HFFc6 (cell line): ENCODE data around the gene APBB2. TPM values are rescaled to one million over a fixed set of nuclear protein-coding genes. Genes with fewer than 3 reads are reported as not detected.

ENCODE experiments used
- DNase-seq: peaks from one replicate; pipeline ENCODE4 v3.0.0-alpha.2; 2018
- H3K27ac Mint-ChIP-seq: 2 replicates; pipeline ENCODE4 v1.8.0; 2020; ENCODE audit warnings: mild to moderate bottlenecking, mixed read lengths
- H3K27me3 Mint-ChIP-seq: 2 replicates; pipeline ENCODE4 v1.8.0; 2021; ENCODE audit warnings: mild to moderate bottlenecking, moderate library complexity, mixed read lengths; ENCODE audit not compliant: insufficient read depth
- H3K36me3 Mint-ChIP-seq: 2 replicates; pipeline ENCODE4 v1.8.0; 2021; ENCODE audit warnings: low read depth, mixed read lengths
- H3K4me1 Mint-ChIP-seq: 2 replicates; pipeline ENCODE4 v1.8.0; 2020; ENCODE audit warnings: low read depth, mixed read lengths
- H3K4me3 Mint-ChIP-seq: 2 replicates; pipeline ENCODE4 v1.8.0; 2020; ENCODE audit warnings: mild to moderate bottlenecking, moderate library complexity, mixed read lengths
- H3K9me3 Mint-ChIP-seq: 2 replicates; pipeline ENCODE4 v1.8.0; 2020; ENCODE audit warnings: mild to moderate bottlenecking, mixed read lengths
- total RNA-seq, 6 experiments: library from RNA; stranded (reverse); fragmentation: NEBNext Ultra II Directional; extraction: Animal tissue kit (Norgen Biotek cat#: 25700); gene quantifications; 2 replicates in 1 of 6; 3 replicates in 5 of 6; pipeline ENCODE4 v1.2.3, GENCODE V29; 2021
- TF ChIP-seq, protein P1 (sequence below): fragments of 200-600 bp; sonication (generic); IDR thresholded peaks from 2 replicates; pipeline ENCODE4 v1.5.0; 2021; ENCODE audit warnings: antibody characterized with exemption, mild to moderate bottlenecking

The APBB2 gene
- total RNA-seq, 6 experiments from 2014 or later, result 32.4 to 45.5 (median 35.8) TPM

GRCh38 chr4:41111791-41112190 lies 102.6 kb downstream of the APBB2 start:
- no peak overlapping the region for H3K27ac Mint-ChIP-seq
- TF ChIP-seq, protein P1, sequence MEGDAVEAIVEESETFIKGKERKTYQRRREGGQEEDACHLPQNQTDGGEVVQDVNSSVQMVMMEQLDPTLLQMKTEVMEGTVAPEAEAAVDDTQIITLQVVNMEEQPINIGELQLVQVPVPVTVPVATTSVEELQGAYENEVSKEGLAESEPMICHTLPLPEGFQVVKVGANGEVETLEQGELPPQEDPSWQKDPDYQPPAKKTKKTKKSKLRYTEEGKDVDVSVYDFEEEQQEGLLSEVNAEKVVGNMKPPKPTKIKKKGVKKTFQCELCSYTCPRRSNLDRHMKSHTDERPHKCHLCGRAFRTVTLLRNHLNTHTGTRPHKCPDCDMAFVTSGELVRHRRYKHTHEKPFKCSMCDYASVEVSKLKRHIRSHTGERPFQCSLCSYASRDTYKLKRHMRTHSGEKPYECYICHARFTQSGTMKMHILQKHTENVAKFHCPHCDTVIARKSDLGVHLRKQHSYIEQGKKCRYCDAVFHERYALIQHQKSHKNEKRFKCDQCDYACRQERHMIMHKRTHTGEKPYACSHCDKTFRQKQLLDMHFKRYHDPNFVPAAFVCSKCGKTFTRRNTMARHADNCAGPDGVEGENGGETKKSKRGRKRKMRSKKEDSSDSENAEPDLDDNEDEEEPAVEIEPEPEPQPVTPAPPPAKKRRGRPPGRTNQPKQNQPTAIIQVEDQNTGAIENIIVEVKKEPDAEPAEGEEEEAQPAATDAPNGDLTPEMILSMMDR, result no peak
- H3K36me3 Mint-ChIP-seq, result peaks cover 26% of the 10 kb centered on the region
- H3K4me1 Mint-ChIP-seq, result peaks cover 13% of the 10 kb centered on the region
- no peaks in the 10 kb centered on the region for H3K27me3 Mint-ChIP-seq
- H3K4me3 Mint-ChIP-seq, result no peak overlapping the region
- peaks cover 17% of the 10 kb centered on the region for H3K9me3 Mint-ChIP-seq
- DNase-seq, result no peak

DNA sequence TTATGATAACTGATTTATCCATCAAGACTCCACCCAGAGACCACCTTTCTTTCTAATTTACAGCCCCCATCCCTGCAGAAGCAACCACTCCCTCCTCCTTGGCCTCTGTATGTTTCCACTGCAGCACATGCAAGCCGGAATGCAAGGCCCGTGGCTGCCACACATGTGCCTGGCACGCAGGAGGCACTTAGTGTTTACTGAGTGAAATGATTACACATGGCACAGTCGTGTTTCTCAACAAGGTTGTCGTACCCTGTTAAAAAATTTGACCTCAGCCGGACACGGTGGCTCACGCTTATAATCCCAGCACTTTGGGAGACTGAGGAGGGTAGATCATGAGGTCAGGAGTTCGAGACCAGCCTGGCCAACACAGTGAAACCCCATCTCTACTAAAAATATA lies 104.3 kb downstream of the APBB2 start:
- Mint-ChIP-seq H3K27me3 (no peaks in the 10 kb centered on the region), H3K4me1 (peaks cover 21% of the 10 kb centered on the region), H3K27ac (no peak overlapping the region), H3K4me3 (no peak overlapping the region), H3K36me3 (peaks cover 12% of the 10 kb centered on the region; the same call in 1 of the 2 replicates), H3K9me3 (peaks cover 10% of the 10 kb centered on the region)
- TF ChIP-seq, protein P1, result no peak
- DNase-seq, result no peak

DNA sequence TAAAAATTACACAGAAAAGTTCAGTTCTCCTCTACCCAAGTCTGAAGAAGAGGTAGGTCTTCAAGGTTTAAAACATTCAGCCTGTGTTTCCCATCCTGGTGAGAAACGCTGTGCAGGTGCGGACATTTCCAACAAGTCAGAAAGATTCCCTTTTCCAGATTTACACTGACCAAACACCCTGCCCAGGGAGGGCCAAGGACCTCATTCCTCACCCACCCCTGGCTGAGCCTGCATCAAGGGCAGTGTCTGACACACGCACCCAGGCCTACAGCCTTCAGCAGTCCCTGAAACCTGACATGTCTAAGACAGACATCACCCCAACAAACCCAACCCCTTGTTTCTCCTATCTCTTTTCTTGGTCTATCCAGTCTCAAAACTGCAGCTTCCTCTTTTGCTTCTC lies 105.9 kb downstream of the APBB2 start:
- TF ChIP-seq, protein P1, result no peak
- no peak for DNase-seq
- no peak overlapping the region for H3K27ac Mint-ChIP-seq
- H3K36me3 Mint-ChIP-seq, result no peaks in the 10 kb centered on the region
- peaks cover 21% of the 10 kb centered on the region for H3K4me1 Mint-ChIP-seq
- H3K27me3 Mint-ChIP-seq, result no peaks in the 10 kb centered on the region
- no peak overlapping the region; the same call in 1 of the 2 replicates for H3K4me3 Mint-ChIP-seq
- no peaks in the 10 kb centered on the region for H3K9me3 Mint-ChIP-seq

DNA sequence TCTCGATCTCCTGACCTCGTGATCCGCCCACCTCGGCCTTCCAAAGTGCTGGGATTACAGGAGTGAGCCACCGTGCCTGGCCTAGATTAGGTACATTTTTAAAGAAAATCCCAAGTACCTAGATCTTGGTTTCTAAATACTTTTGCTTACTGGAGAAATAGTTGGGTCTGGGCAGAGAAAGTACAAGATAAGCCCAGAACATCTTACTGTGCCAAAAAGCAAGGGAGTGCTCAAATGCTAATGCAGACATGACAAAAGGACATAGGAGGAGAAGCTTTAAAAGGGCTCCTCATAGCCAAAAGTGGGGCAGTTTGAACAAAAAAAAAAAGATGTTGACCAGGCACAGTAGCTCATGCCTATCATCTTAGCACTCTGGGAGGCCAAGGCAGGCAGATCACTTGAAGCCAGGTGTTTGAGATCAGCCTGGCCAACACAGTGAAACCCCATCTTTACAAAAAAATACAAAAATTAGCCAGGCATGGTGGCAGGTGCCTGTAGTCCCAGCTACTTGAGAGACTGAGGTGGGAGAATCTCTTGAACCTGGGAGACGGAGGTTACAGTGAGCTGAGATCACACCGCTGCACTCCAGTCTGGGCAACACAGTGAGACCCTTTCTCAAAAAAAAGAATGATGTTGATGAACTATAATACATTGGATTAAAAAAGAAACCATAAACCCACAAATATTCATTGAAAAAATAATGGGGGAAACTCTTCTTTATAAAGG lies 107.5 kb downstream of the APBB2 start:
- no peak for DNase-seq
- TF ChIP-seq, protein P1, result no peak
- no peaks in the 10 kb centered on the region for H3K36me3 Mint-ChIP-seq
- H3K27ac Mint-ChIP-seq, result no peak overlapping the region
- H3K27me3 Mint-ChIP-seq, result no peaks in the 10 kb centered on the region
- no peak overlapping the region for H3K4me3 Mint-ChIP-seq
- H3K9me3 Mint-ChIP-seq, result no peaks in the 10 kb centered on the region
- H3K4me1 Mint-ChIP-seq, result peaks cover 29% of the 10 kb centered on the region

DNA sequence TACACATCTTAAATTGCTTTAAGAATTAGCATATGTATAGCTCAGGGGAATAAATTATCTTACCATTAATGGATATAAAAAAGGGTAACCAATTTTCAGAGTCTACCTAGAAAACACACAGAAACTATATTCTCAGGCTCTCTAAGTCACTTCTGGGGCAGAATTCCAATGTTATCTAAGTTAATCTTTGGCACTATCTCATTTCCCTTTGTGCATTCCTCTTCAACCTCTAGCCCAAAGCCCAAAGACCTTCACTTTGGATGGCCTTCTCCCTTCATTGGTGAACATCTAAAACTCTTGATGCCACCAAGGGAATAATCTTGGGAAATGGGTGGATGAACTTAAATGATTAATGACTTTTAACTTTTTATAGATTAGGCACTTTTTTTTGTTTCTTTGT lies 108.3 kb downstream of the APBB2 start:
- no peaks in the 10 kb centered on the region for H3K27me3 Mint-ChIP-seq
- H3K27ac Mint-ChIP-seq, result no peak overlapping the region
- TF ChIP-seq, protein P1, result no peak
- H3K9me3 Mint-ChIP-seq, result no peaks in the 10 kb centered on the region
- no peaks in the 10 kb centered on the region for H3K36me3 Mint-ChIP-seq
- H3K4me1 Mint-ChIP-seq, result peaks cover 29% of the 10 kb centered on the region
- DNase-seq, result no peak
- no peak overlapping the region for H3K4me3 Mint-ChIP-seq
